ENCODE data around the gene TLNRD1.

Gene TLNRD1

GRCh38 chr15:81043281-81043934 lies 42.7 kb downstream of the TLNRD1 start:
- DNase-seq (ENCODE audit: extremely low read depth, low read depth), result no peak
- no peak for TF ChIP-seq CTCF (IDR thresholded peaks at IDR 0.05; ENCODE audit: low read depth, low read length, missing control alignments)
- no peak overlapping the region for H3K4me3 ChIP-seq (replicated peaks; ENCODE audit: low read depth, low read length)

DNA sequence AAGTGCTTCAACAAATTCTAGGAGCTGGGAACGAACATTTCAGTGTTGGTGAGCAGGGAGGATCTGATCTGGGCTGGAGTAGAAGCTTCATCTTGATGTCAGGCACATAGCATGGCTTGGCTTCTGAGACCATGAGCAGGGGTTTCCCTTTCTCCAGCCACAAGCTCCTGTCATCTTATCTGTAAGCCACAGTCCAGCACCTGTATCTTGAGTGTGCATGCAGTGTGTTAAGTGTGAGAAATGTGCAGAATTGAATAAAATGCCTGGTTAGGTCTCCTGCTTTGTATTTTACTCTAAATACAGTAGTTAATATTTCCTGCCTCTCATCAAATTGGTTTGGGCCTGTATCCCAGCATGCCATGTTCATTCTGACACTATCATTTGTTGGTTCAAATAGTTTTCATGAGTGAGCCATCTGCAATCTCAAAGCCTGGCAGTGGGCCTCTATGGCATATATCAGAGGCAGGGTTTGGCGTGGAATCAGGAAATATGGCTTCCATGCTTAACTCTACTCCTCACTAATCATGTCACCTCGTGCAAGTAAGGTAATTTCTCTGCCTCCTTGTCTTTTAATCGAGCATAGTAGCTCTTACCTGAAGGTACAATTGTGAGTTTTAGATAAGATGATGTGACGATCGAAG lies 43.3 kb downstream of the TLNRD1 start:
- H3K4me3 ChIP-seq (replicated peaks; ENCODE audit: low read depth, low read length), result no peak overlapping the region
- TF ChIP-seq CTCF (IDR thresholded peaks at IDR 0.05; ENCODE audit: low read depth, low read length, missing control alignments), result no peak
- no peak for DNase-seq (ENCODE audit: extremely low read depth, low read depth)

GRCh38 chr15:81046290-81046689 lies 45.6 kb downstream of the TLNRD1 start:
- no peak for DNase-seq (ENCODE audit: extremely low read depth, low read depth)
- H3K4me3 ChIP-seq (replicated peaks; ENCODE audit: low read depth, low read length), result no peak overlapping the region
- no peak for TF ChIP-seq CTCF (IDR thresholded peaks at IDR 0.05; ENCODE audit: low read depth, low read length, missing control alignments)

- no peak for DNase-seq (ENCODE audit: extremely low read depth, low read depth)
- no peak overlapping the region for H3K4me3 ChIP-seq (replicated peaks; ENCODE audit: low read depth, low read length)
- TF ChIP-seq CTCF (IDR thresholded peaks at IDR 0.05; ENCODE audit: low read depth, low read length, missing control alignments), result no peak
Observed at GRCh38 chr15:81047928-81048327, 47.2 kb downstream of the TLNRD1 start.

- DNase-seq (ENCODE audit: extremely low read depth, low read depth), result no peak
- no peak for TF ChIP-seq CTCF (IDR thresholded peaks at IDR 0.05; ENCODE audit: low read depth, low read length, missing control alignments)
- no peak overlapping the region for H3K4me3 ChIP-seq (replicated peaks; ENCODE audit: low read depth, low read length)
Observed at GRCh38 chr15:81049835-81050234, 49.1 kb downstream of the TLNRD1 start.

DNA sequence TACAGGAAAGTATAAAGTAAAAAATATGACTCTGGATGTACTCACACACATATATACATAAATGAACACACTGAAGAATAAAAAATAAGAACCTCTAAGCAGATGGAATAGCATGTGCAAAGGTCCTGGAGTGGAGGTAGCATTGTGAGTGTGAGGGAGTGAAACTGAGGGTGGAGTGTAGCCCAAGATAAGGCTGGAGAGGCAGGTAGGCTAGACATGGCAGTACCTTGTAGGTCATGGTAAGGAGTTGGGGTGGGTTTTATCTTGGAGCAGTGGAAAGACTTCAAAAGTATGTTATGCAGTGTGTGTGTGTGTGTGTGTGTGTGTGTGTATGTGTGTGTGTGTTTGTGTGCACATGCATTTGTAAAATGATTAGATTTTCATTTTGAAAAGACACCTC lies 49.5 kb downstream of the TLNRD1 start:
- TF ChIP-seq CTCF (IDR thresholded peaks at IDR 0.05; ENCODE audit: low read depth, low read length, missing control alignments), result no peak
- DNase-seq (ENCODE audit: extremely low read depth, low read depth), result no peak
- H3K4me3 ChIP-seq (replicated peaks; ENCODE audit: low read depth, low read length), result no peak overlapping the region

Data from HFF-Myc (cell line).